ENCODE data around the gene KCNJ9.
"Not testable (repeated sequence)": the region's sequence is repeated elsewhere in the genome, so short reads cannot be mapped to it uniquely, and the experiment has no call there.

KCNJ9 gene

GRCh38 chr1:160105155-160105554 is 23.8 kb downstream of the KCNJ9 start:
- no peak for DNase-seq

GRCh38 chr1:160107512-160107911 is 26.2 kb downstream of the KCNJ9 start:
- DNase-seq = no peak

- DNase-seq = peak; percentile 66
Measured at GRCh38 chr1:160108888-160109662, 27.7 kb downstream of the KCNJ9 start.

- DNase-seq = no peak
Measured at GRCh38 chr1:160109686-160110085, 28.3 kb downstream of the KCNJ9 start.

GRCh38 chr1:160111462-160111861 is 30.1 kb downstream of the KCNJ9 start:
- DNase-seq = not testable (repeated sequence)

- peak; percentile 73 for DNase-seq
Measured at GRCh38 chr1:160112357-160112756, 31.0 kb downstream of the KCNJ9 start.

- DNase-seq = no peak
Measured at GRCh38 chr1:160113407-160113806, 32.1 kb downstream of the KCNJ9 start.

GRCh38 chr1:160114085-160114484 is 32.7 kb downstream of the KCNJ9 start:
- no peak for DNase-seq

GRCh38 chr1:160115545-160116282 is 34.4 kb downstream of the KCNJ9 start, which contains the start of gene ATP1A2:
Gene ATP1A2, plus strand, starts transcription at chr1:160115759. Its CDS starts 103 bp downstream, at chr1:160115862.
- DNase-seq = peak; percentile 65

- DNase-seq = no peak
Measured at GRCh38 chr1:160116283-160117147, 35.2 kb downstream of the KCNJ9 start.

- no peak for DNase-seq
Measured at GRCh38 chr1:160117300-160117699, 36.0 kb downstream of the KCNJ9 start.

GRCh38 chr1:160117709-160118183 is 36.4 kb downstream of the KCNJ9 start:
- DNase-seq = peak; percentile 86

- DNase-seq = no peak
Measured at GRCh38 chr1:160118928-160119327, 37.6 kb downstream of the KCNJ9 start.

- no peak for DNase-seq
Measured at GRCh38 chr1:160120797-160121196, 39.5 kb downstream of the KCNJ9 start.

GRCh38 chr1:160121388-160121787 is 40.0 kb downstream of the KCNJ9 start:
- no peak for DNase-seq

- DNase-seq = no peak
Measured at GRCh38 chr1:160122978-160123495, 41.7 kb downstream of the KCNJ9 start.

- no peak for DNase-seq
Measured at GRCh38 chr1:160123726-160124125, 42.4 kb downstream of the KCNJ9 start.

GRCh38 chr1:160124705-160125478 is 43.6 kb downstream of the KCNJ9 start:
- no peak for DNase-seq

GRCh38 chr1:160125746-160126145 is 44.4 kb downstream of the KCNJ9 start:
- no peak for DNase-seq

GRCh38 chr1:160126342-160126741 is 45.0 kb downstream of the KCNJ9 start:
- DNase-seq = not testable (repeated sequence)

- no peak for DNase-seq
Measured at GRCh38 chr1:160127381-160127780, 46.0 kb downstream of the KCNJ9 start.
